Endothelial cell of umbilical vein (primary cell): ENCODE measurements around the gene SLC9A9.

Experiments
- FOS ChIP-seq: IDR thresholded peaks from 2 replicates; pipeline ENCODE4 v1.6.1; 2011; ENCODE audit warnings: mild to moderate bottlenecking, low read length, moderate library complexity, borderline replicate concordance; ENCODE audit not compliant: insufficient read depth
- GATA2 ChIP-seq: IDR thresholded peaks from 2 replicates; pipeline ENCODE4 v1.7.0; 2011; ENCODE audit warnings: low read depth, mild to moderate bottlenecking, moderate library complexity, mixed read lengths, low read length; ENCODE audit not compliant: insufficient read length, insufficient read depth
- JUN ChIP-seq: IDR thresholded peaks from 2 replicates; pipeline ENCODE4 v1.6.1; 2011; ENCODE audit warnings: borderline replicate concordance, low read depth; ENCODE audit not compliant: insufficient read length, insufficient read depth
- POLR2A ChIP-seq: IDR thresholded peaks from 2 replicates; pipeline ENCODE4 v1.6.1; 2012; ENCODE audit warnings: low read depth, mild to moderate bottlenecking, control low read depth, low read length
- POLR2AphosphoS5 ChIP-seq: IDR thresholded peaks from 2 replicates; pipeline ENCODE4 v1.6.1; 2012; ENCODE audit warnings: low read depth, mild to moderate bottlenecking, control low read depth, low read length, moderate library complexity; ENCODE audit not compliant: insufficient read depth
- TF ChIP-seq, protein P1 (sequence below), 2 donors: IDR thresholded peaks; 1 replicate in 1 of 2; 2 replicates in 1 of 2; pipeline ENCODE4 v1.5.1; 2011; ENCODE audit warnings: low read length in 2 of 2, mild to moderate bottlenecking in 2 of 2, moderate library complexity in 2 of 2, control low read depth in 1 of 2, inconsistent platforms in 1 of 2, low read depth in 1 of 2; ENCODE audit not compliant: insufficient read depth in 1 of 2; ENCODE audit errors: extremely low read depth in 1 of 2

DNA sequence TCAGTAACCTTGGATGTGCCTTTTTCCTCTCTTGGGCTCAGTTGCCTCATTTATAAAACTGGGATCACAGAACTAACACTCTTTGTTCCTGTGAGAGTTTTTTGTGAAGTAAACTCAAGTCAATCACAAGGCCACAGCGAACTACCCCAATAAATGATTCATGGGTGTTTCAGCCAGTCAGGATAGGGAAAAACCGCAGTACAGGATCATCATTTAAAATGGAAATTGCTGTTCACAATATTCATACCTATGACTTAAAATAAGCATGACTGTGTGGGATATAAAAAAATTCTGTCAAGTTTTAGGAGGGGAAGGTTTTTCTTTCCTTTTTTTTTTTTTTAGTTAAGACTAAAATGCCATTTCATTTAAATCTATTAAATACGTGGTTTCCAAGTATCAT lies 490.6 kb downstream of the SLC9A9 start:
- TF ChIP-seq, protein P1, sequence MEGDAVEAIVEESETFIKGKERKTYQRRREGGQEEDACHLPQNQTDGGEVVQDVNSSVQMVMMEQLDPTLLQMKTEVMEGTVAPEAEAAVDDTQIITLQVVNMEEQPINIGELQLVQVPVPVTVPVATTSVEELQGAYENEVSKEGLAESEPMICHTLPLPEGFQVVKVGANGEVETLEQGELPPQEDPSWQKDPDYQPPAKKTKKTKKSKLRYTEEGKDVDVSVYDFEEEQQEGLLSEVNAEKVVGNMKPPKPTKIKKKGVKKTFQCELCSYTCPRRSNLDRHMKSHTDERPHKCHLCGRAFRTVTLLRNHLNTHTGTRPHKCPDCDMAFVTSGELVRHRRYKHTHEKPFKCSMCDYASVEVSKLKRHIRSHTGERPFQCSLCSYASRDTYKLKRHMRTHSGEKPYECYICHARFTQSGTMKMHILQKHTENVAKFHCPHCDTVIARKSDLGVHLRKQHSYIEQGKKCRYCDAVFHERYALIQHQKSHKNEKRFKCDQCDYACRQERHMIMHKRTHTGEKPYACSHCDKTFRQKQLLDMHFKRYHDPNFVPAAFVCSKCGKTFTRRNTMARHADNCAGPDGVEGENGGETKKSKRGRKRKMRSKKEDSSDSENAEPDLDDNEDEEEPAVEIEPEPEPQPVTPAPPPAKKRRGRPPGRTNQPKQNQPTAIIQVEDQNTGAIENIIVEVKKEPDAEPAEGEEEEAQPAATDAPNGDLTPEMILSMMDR (IDR thresholded peaks at IDR 0.05; ENCODE audit: extremely low read depth in 1 of 2, insufficient read depth in 1 of 2, low read depth in 1 of 2, low read length in 2 of 2) = no peak
- TF ChIP-seq POLR2A (no peak), GATA2 (no peak), POLR2AphosphoS5 (no peak), FOS (no peak), JUN (no peak)
